H1 (cell line): ENCODE data around the gene KRTAP5-1.

Experiments used
- ATF2 ChIP-seq: IDR thresholded peaks from 2 replicates; pipeline ENCODE4 v1.6.1; 2012; ENCODE audit warnings: low read length, inconsistent platforms
- ATF3 ChIP-seq: IDR thresholded peaks from 2 replicates; pipeline ENCODE4 v1.6.1; 2011; ENCODE audit warnings: low read depth, mild to moderate bottlenecking, low read length; ENCODE audit not compliant: insufficient read depth
- BCL11A ChIP-seq, 2 experiments: IDR thresholded peaks; one replicate each; pipeline ENCODE4 v1.6.1; 2011; ENCODE audit warnings: low read depth in 2 of 2, low read length in 2 of 2, mild to moderate bottlenecking in 2 of 2
- CBX5 ChIP-seq: fragments of 300-800, 300-1000 bp; sonication (generic); IDR thresholded peaks from 2 replicates; pipeline ENCODE4 v1.7.1; 2016; ENCODE audit warnings: antibody characterized with exemption, low read length, low read depth
- CTCF ChIP-seq, 3 experiments: IDR thresholded peaks; 1 replicate in 2 of 3; 2 replicates in 1 of 3; pipeline versions ENCODE4 v1.5.1 to v1.6.1; 2011; ENCODE audit warnings: low read length in 3 of 3, mild to moderate bottlenecking in 3 of 3, inconsistent platforms in 2 of 3, low read depth in 1 of 3, moderate library complexity in 1 of 3; ENCODE audit not compliant: insufficient read depth in 1 of 3; ENCODE audit errors: control extremely low read depth in 1 of 3
- EP300 ChIP-seq, 2 experiments: IDR thresholded peaks; 1 replicate in 1 of 2; 2 replicates in 1 of 2; pipeline ENCODE4 v1.6.1; 2011 to 2012; ENCODE audit warnings: low read depth in 2 of 2, low read length in 2 of 2, mild to moderate bottlenecking in 2 of 2, borderline replicate concordance in 1 of 2, inconsistent platforms in 1 of 2, moderate library complexity in 1 of 2
- EZH2 ChIP-seq: fragments of 200-600 bp; sonication (generic); IDR thresholded peaks from 2 replicates; pipeline ENCODE4 v1.7.1; 2012; ENCODE audit warnings: low read depth, mild to moderate bottlenecking, moderate library complexity, low read length, inconsistent platforms; ENCODE audit not compliant: severe bottlenecking
- GTF2F1 ChIP-seq: IDR thresholded peaks from 2 replicates; pipeline ENCODE4 v1.6.1; 2012; ENCODE audit warnings: low read depth, low read length, improper control_type of control experiment, borderline replicate concordance
- POLR2A ChIP-seq, 2 experiments: IDR thresholded peaks; 1 replicate in 1 of 2; 2 replicates in 1 of 2; pipeline ENCODE4 v1.6.1; 2011; ENCODE audit warnings: low read depth in 2 of 2, low read length in 2 of 2, mild to moderate bottlenecking in 2 of 2; ENCODE audit errors: control extremely low read depth in 1 of 2
- SIN3A ChIP-seq, 2 experiments: IDR thresholded peaks in 1 of 2; conservative IDR thresholded peaks in 1 of 2; 2 replicates each; pipeline ENCODE4 v1.6.1; 2011 to 2012; ENCODE audit warnings: low read length in 2 of 2, improper control_type of control experiment in 1 of 2, low read depth in 1 of 2, mild to moderate bottlenecking in 1 of 2
- SP1 ChIP-seq: IDR thresholded peaks from 2 replicates; pipeline ENCODE4 v1.6.1; 2011; ENCODE audit warnings: low read depth, low read length
- SUZ12 ChIP-seq: fragments of 200-600 bp; sonication (generic); IDR thresholded peaks from 2 replicates; pipeline ENCODE4 v1.6.1; 2012; ENCODE audit warnings: mild to moderate bottlenecking, inconsistent platforms, low read length, moderate library complexity, mixed read lengths

GRCh38 chr11:1597994-1598380 lies 12.9 kb upstream of the KRTAP5-1 start, which contains the start of gene KRTAP5-2:
- TF ChIP-seq CTCF (IDR thresholded peaks at IDR 0.05; ENCODE audit: control extremely low read depth in 1 of 3, insufficient read depth in 1 of 3, low read depth in 1 of 3, low read length in 3 of 3): no peak
- no peak for TF ChIP-seq EP300 (IDR thresholded peaks at IDR 0.05; ENCODE audit: borderline replicate concordance in 1 of 2, low read depth in 2 of 2, low read length in 2 of 2)
- TF ChIP-seq GTF2F1: no peak
- no peak for TF ChIP-seq SIN3A (conservative IDR thresholded peaks at IDR 0.05 in 1 of 2, IDR thresholded peaks at IDR 0.05 in 1 of 2; ENCODE audit: low read depth in 1 of 2, low read length in 2 of 2)
- TF ChIP-seq ATF3: no peak
- TF ChIP-seq POLR2A (IDR thresholded peaks at IDR 0.05; ENCODE audit: control extremely low read depth in 1 of 2, low read depth in 2 of 2, low read length in 2 of 2): no peak
- TF ChIP-seq CBX5: no peak
- no peak for TF ChIP-seq SP1
- TF ChIP-seq SUZ12: no peak
- no peak for TF ChIP-seq EZH2
- TF ChIP-seq ATF2: no peak
- no peak for TF ChIP-seq BCL11A (IDR thresholded peaks at IDR 0.05; ENCODE audit: low read depth in 2 of 2, low read length in 2 of 2)
